Ascending aorta (tissue), 2 donors: Measurements from ENCODE around the gene GOLGA8K. TPM values are rescaled to one million over a fixed set of nuclear protein-coding genes. Genes with fewer than 3 reads are reported as not detected.
"Not testable (repeated sequence)": the region's sequence is repeated elsewhere in the genome, so short reads cannot be mapped to it uniquely, and the experiment has no call there.

ENCODE experiments used
- DNase-seq, 2 donors: peaks; one replicate each; pipeline ENCODE4 v3.0.0-alpha.2; 2019; ENCODE audit warnings: low spot score in 2 of 2
- H3K27ac ChIP-seq, 2 donors: fragments of 200-600 bp; sonication (generic); one replicate each; pipeline ENCODE4 v1.5.1; 2016 to 2017; ENCODE audit warnings: mild to moderate bottlenecking in 1 of 2
- H3K27me3 ChIP-seq: fragments of 200-600 bp; sonication (generic); one replicate; pipeline ENCODE4 v1.5.1; 2017
- H3K36me3 ChIP-seq, 2 donors: fragments of 200-600 bp; sonication (generic); one replicate each; pipeline ENCODE4 v1.5.1; 2016
- H3K4me1 ChIP-seq, 2 donors: fragments of 200-600 bp; sonication (generic); one replicate each; pipeline ENCODE4 v1.5.1; 2016 to 2017; ENCODE audit warnings: mild to moderate bottlenecking in 1 of 2
- H3K4me3 ChIP-seq, 2 donors: fragments of 200-600 bp; sonication (generic); one replicate each; pipeline ENCODE4 v1.5.1; 2016 to 2017; ENCODE audit warnings: mild to moderate bottlenecking in 1 of 2
- H3K9me3 ChIP-seq, 2 donors: fragments of 200-600 bp; sonication (generic); one replicate each; pipeline ENCODE4 v1.5.1; 2016
- intact Hi-C: fragments of 100-400 bp; cut with DNase I; formaldehyde crosslinking; loops from one replicate; pipeline ENCODE4 v1.15.1; 2023
- total RNA-seq: library from RNA; depleted of rRNA; stranded (reverse); fragments of >200 nt; gene quantifications from one replicate; pipeline ENCODE4 v1.1.0, GENCODE V29; 2016

GOLGA8K gene
- total RNA-seq, 1 donor from 2014 or later: not detected

DNA sequence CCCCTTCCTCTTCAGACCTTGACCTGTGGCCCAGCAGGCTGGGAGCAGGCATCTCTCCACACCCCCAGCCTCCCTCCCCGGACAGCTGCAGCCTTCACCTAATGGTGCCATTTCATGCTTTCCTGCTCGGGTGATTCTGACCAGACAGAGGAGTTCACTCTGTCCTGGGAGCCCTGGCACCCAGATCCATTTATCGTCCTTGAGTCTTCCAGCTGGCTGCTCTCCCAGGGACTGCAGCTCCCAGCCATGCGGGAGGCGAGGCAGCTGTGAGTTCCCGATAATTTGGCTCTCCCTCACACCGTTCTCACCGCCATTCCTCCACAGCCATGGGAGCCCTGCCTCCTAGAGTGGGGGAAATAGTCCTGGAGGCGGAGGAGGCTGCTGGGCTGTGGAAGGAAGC lies 32.6 kb downstream of the GOLGA8K start:
- H3K4me1 ChIP-seq, H3K4me3 ChIP-seq, DNase-seq, H3K27ac ChIP-seq, H3K36me3 ChIP-seq, H3K9me3 ChIP-seq, H3K27me3 ChIP-seq, intact Hi-C loops: not testable (repeated sequence)

DNA sequence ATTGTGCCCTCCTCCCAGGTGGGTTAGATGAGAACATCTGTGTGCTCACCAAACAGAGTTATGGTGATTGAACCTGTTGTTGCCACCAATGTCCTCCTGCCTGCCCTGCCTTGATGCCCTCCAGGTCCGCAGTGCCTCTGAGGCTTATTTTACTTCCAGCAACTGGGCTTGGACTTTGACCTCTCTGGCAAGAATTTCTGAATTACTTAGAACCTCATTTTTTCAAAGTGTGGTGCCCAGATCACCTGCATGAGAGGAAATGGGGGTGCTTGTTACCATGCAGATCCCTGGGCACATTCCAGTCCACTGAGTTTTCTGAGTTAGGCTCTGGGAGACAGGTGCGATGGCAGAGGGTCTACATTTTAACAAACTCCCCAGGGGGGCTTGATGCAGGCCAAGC lies 33.0 kb downstream of the GOLGA8K start:
- H3K4me1 ChIP-seq, H3K4me3 ChIP-seq, intact Hi-C loops, H3K27ac ChIP-seq, H3K36me3 ChIP-seq, DNase-seq, H3K9me3 ChIP-seq, H3K27me3 ChIP-seq: not testable (repeated sequence)

DNA sequence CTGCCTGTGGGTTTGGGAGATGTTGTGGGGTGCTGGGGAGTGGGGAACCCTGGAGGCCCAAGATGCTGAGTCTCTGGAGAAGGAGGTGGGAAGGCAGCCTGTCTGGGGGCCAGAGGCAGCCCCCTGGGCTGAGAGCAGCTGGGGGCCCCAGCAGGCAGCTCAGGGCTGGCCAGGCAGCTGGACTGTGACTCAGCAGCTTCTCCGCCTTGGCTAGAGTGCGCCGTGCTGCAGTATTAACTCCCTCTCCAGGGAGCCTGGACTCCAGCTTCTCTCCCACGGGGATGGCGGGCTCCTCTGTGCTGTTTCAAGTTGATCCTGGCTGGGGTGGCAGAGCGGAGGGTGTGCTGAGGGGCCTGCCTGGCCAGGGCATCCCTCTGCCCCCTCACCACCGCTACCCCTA lies 36.6 kb downstream of the GOLGA8K start:
- intact Hi-C loops: not testable (repeated sequence)

DNA sequence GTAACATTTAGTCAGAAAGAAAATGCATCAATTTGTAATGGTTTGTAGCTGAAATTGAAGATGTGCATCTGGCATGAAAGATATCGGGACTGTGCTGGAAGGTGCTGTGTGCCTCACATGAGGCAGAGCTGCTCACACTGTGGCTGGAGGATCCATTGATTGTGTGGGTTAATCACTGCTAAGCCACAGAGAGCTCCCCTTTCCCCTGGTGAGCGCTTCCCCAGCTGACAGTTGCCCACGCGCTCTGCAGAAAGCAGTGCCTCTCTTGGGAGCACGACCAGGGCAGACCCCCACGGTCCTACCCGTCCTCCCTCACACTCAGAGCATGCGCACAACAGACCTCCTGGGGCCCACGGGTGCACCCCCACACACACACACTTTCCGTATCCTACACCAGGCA lies 37.1 kb downstream of the GOLGA8K start:
- intact Hi-C loops, H3K27ac ChIP-seq, H3K27me3 ChIP-seq, H3K9me3 ChIP-seq, H3K4me1 ChIP-seq, DNase-seq, H3K4me3 ChIP-seq, H3K36me3 ChIP-seq: not testable (repeated sequence)

More for the DNA sequence above, 36.6 kb downstream of the GOLGA8K start:
- not testable (repeated sequence) for DNase-seq, H3K27ac ChIP-seq, H3K9me3 ChIP-seq, H3K4me3 ChIP-seq, H3K36me3 ChIP-seq, H3K4me1 ChIP-seq, H3K27me3 ChIP-seq

DNA sequence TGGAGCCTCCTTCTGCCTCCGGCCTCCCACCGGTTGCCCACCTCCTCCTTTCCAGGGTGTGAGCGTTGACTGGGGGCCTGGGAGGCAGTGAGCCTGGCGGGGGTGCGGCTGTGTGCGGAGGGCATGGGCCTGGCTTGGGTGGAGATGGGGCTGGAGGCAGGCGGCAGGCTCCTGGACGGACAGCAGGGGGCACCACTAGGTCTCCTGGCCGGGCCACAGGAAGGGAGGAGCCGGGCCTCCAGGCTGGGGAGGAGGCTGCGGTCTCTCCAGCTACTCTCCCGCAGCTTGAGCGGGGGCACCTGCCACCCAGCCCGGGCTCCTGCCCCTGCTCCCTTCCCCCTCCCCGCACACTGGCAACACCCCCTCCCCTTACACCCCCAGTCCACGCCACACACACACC lies 38.1 kb downstream of the GOLGA8K start:
- DNase-seq, H3K36me3 ChIP-seq, H3K9me3 ChIP-seq, H3K4me3 ChIP-seq, H3K27me3 ChIP-seq, H3K4me1 ChIP-seq, H3K27ac ChIP-seq, intact Hi-C loops: not testable (repeated sequence)

DNA sequence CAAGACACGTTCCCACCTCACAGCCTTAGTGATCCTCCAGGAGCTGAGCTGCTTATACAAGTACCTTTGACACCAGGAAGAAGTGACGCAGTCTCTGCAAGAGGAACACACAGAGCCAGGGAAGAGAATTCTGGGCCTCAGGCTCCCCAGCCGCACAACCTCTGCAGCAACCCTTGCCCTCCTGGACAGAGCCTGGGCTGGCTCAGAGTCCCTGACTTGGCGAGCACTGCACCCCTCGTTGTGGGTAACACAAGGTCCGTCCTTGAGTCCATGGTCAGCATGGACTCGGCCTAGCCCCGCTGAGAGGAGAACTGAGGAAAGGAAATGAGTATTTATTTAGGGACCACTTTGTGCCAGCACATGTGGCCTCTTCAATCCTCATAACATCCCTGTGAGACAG lies 39.6 kb downstream of the GOLGA8K start:
- intact Hi-C loops, H3K36me3 ChIP-seq, H3K27ac ChIP-seq, H3K27me3 ChIP-seq, H3K4me3 ChIP-seq, H3K4me1 ChIP-seq, H3K9me3 ChIP-seq, DNase-seq: not testable (repeated sequence)

DNA sequence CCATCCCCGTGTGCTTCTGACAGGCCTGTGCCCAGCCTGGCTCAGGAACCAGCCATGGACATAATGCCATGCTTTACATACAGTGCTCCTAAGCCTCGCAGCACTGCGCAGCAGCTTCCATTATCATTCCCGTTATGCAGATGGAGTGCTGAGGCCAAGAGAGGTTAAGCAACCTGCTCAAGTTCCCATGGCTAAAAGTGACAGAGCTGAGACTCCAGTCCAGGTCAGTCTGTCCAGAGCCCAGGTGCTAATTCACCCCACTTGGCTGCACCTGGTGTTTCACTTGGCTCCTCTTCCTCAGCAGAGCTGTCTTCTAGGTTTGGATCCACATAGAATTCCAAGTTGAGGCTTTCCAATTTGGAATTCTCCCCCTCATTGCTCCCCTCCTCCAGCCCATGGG lies 41.4 kb downstream of the GOLGA8K start:
- H3K4me1 ChIP-seq, H3K36me3 ChIP-seq, H3K9me3 ChIP-seq, DNase-seq, H3K27ac ChIP-seq, H3K27me3 ChIP-seq, H3K4me3 ChIP-seq, intact Hi-C loops: not testable (repeated sequence)

DNA sequence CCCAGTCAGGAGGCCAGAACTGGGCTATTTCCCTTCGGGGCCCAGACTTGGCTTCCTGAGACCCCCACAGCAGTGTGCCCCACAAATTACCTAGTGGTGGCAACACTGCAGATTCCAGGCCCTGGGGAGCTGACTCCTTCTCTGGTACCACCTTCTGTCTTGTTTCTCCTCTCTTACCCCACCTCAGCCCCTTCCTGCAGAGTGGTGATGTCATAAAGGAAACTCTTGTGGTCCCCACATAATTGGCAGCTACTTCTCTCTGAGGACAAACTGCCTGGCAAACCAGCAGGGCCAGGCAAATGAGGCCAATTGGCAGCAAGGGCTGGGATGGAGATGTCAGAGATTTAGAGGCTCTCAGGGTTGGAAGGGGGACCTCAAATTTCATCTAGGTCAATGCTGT lies 44.6 kb downstream of the GOLGA8K start:
- H3K27ac ChIP-seq, intact Hi-C loops, H3K9me3 ChIP-seq, DNase-seq, H3K36me3 ChIP-seq, H3K4me3 ChIP-seq, H3K27me3 ChIP-seq, H3K4me1 ChIP-seq: not testable (repeated sequence)

DNA sequence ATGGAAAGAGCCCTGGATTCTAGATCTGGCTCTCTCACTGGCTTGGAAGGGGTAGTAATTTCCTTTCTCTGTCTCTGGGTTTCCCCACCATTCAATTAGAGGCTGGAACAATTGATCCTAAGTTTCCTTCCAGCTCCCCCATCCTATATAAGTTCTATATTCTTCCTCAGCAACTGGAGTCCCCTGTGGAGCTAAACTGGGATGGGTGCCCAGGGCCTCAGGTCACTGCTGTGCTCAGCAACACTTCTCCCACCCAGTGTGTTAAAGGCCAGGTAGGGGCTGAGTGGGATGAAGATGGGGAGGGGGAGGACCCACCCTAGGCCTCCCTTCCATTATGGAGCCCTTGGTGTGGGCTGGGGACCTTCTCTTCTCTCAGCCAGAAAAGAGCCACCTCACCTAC lies 46.2 kb downstream of the GOLGA8K start:
- DNase-seq, intact Hi-C loops, H3K4me1 ChIP-seq, H3K9me3 ChIP-seq, H3K36me3 ChIP-seq, H3K27ac ChIP-seq, H3K27me3 ChIP-seq, H3K4me3 ChIP-seq: not testable (repeated sequence)

DNA sequence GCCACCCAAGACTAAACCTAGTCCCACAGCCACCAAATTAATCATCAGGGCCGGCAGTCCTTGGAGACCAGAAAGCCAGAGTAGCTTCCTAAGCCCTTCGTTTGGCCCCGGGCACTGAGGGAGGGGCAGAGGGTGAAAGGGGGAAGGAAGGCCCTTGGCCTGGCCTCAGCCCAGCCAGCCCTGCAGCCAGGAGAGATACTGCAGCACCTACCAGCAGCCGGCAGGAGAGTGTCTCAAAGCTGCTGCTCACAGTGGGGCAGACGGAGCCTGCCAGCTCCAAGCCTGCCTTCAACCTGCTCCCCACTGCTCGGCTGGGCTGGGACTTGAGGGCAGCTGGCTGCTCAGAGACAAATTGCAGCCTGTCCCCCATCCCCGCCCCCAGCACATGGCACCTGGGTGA lies 50.3 kb downstream of the GOLGA8K start:
- DNase-seq, H3K4me1 ChIP-seq, H3K4me3 ChIP-seq, H3K36me3 ChIP-seq, intact Hi-C loops, H3K9me3 ChIP-seq, H3K27ac ChIP-seq, H3K27me3 ChIP-seq: not testable (repeated sequence)

DNA sequence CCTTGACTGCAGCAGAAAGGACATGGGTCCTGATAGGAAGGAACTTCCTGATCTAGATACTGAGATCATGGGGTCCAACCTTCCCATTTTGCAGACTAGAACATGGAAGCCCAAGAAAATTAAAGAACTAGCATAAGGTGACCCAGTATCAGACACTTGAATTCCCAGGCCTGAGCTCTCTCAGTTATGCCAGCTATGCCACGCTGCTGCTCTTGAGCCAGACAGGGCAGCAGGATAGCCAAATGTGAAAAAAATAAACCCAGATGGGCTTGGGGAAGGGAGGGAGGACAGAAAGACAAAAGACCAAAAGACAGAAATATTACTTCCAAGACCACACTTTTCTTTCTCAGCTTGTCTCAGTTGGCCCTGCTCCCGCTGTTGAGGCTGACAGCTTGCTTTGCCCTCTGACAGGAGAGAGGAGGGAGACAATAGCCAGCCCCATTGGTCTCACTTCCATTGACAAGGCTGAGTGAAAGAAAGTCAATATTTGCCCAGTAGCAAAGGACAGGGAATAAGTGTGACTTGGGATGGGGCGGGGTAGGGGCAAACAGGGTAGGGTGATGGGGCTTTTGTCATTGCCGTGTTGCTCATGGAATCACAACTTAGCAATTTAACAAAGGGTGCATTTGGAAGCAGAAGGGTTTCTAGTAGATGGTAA lies 52.4 kb downstream of the GOLGA8K start:
- H3K4me1 ChIP-seq: not testable (repeated sequence)

DNA sequence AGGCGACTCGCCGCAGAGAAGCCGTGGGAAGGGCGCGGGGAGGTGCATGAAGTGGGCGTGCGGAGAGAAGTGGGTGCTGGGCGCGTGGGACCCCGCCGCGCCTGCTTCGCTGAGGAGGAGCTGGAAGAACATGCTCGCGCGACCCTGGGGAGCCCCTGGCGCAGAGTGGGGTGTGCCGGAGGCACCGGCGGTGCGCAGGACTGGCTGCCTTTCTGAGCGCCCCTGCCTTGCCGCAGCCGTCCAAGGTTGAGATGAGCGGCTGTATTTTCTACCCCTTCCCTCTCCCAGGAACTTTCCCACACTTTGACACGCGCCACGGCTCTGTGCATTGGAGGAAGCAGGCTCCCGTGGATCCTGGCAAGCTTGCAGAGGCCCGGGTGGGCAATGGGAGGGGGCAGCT lies 56.1 kb downstream of the GOLGA8K start:
- H3K4me3 ChIP-seq, DNase-seq, H3K27me3 ChIP-seq, H3K4me1 ChIP-seq, H3K27ac ChIP-seq, intact Hi-C loops, H3K36me3 ChIP-seq, H3K9me3 ChIP-seq: not testable (repeated sequence)

More for the DNA sequence above, 52.4 kb downstream of the GOLGA8K start:
- intact Hi-C loops, H3K27ac ChIP-seq, H3K36me3 ChIP-seq, DNase-seq, H3K9me3 ChIP-seq, H3K27me3 ChIP-seq, H3K4me3 ChIP-seq: not testable (repeated sequence)

DNA sequence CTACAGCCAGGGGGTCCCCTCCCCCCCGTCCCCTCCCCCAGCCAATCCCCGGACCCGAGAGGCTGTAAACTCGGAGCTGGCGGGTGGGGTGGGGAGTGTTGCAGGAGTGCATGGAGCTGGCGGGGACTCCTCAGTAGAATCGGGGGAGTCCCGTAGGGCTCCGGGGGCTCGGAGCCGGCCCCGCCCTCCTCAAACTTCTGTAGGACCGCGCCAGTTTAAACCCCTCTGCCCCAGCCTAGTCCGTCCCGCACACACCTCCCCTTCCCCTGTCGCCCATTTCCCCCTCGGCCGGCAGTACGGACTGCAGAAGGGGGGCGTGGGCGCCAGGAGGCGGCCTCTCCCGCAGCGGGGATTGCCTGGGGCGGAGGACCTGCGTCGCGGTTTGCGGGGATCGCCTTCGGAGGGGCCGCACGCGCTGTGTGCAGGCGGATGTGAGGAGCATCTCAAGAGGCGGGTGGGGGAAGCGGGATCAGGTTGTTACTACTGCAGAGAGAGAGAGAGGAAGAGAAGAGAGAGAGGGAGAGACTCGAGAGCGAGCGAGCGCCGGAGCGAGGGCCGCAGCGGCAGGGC lies 57.0 kb downstream of the GOLGA8K start:
- H3K9me3 ChIP-seq, H3K27ac ChIP-seq, H3K27me3 ChIP-seq, DNase-seq, H3K36me3 ChIP-seq, H3K4me1 ChIP-seq, intact Hi-C loops, H3K4me3 ChIP-seq: not testable (repeated sequence)

DNA sequence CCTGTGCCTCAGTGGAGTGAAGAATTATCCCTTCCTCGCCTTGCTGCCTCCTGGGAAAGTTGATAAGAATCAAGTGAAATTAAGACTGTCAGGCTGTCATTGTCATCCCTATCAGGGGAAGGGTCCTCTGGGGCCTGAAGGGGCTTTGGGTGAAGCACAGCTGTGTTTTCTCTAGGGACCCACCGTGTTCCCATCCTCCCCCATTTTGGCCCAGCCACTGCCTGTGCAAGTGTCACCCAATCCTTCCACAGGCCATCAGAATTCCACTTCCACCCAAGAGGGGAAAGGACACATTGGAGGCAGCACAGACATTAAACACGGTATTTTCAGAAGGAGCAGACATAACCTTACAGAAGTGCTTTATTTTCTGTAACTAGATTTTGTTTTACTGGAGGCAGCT lies 59.2 kb downstream of the GOLGA8K start:
- intact Hi-C loops, DNase-seq, H3K4me3 ChIP-seq, H3K36me3 ChIP-seq, H3K27ac ChIP-seq, H3K9me3 ChIP-seq, H3K27me3 ChIP-seq, H3K4me1 ChIP-seq: not testable (repeated sequence)
